HCT116 (cell line): ENCODE data around the gene MXRA7. TPM values are rescaled to one million over a fixed set of nuclear protein-coding genes. Genes with fewer than 3 reads are reported as not detected.

Experiments used
- ATAC-seq: fragments of 200-7000 bp; cut with Tn5 transposase; 2 replicates; pipeline ENCODE4 v1.9.1; 2020; ENCODE audit warnings: mild to moderate bottlenecking, moderate library complexity
- BruUV-seq: library from RNA; stranded (reverse); fragments of 400-500 nt; replicated peaks from 2 replicates; lab custom pipeline; 2021; lab: Mats Ljungman, UMichigan
- CTCF ChIA-PET: fragments of 300-600 bp; sonication (Branson Sonifier 250); formaldehyde crosslinking; loops from one replicate; lab custom pipeline; 2021; ENCODE audit warnings: antibody characterized with exemption; lab: Charles Lee
- POLR2A ChIA-PET: fragments of 300-600, 350-600 bp; sonication (Branson Sonifier 250); formaldehyde crosslinking; loops from one replicate; lab custom pipeline; 2021; ENCODE audit warnings: antibody characterized with exemption; lab: Charles Lee
- RAD21 ChIA-PET, 2 experiments: fragments of 300-600 bp; sonication (Branson Sonifier 250); formaldehyde crosslinking; loops; one replicate each; lab custom pipeline; 2023; ENCODE audit warnings: low total read pairs in 2 of 2; ENCODE audit not compliant: uncharacterized antibody in 2 of 2, unreplicated experiment in 2 of 2, low non-redundant PET in 1 of 2; lab: Charles Lee
- DNase-seq: peaks from one replicate; pipeline ENCODE4 v3.0.0-alpha.2; 2010; ENCODE audit warnings: low read depth, low spot score
- H2AFZ ChIP-seq: fragments of 200-600 bp; shearing (Covaris generic), sonication (generic); 2 replicates; pipeline ENCODE4 v1.6.1; 2017; ENCODE audit warnings: low read depth, mixed run types, mixed read lengths, antibody characterized with exemption, low read length; ENCODE audit not compliant: poor library complexity, severe bottlenecking
- H3K27ac ChIP-seq: 2 replicates; pipeline ENCODE4 v1.5.1; 2012; ENCODE audit warnings: low read depth, low read length
- H3K27me3 ChIP-seq: fragments of 200-600 bp; sonication (generic); 2 replicates; pipeline ENCODE4 v1.6.1; 2016; ENCODE audit warnings: mixed run types, low read length, mixed read lengths; ENCODE audit not compliant: insufficient read depth
- H3K36me3 ChIP-seq, 2 experiments: fragments of 200-500 bp in 1 of 2; fragments of 200-600 bp in 1 of 2; sonication (Bioruptor generic) in 1 of 2; sonication (generic) in 1 of 2; 2 replicates each; pipeline versions ENCODE4 v1.5.1 to v1.6.1; 2014 to 2016; ENCODE audit warnings: low read length in 2 of 2, inconsistent platforms in 1 of 2, mixed read lengths in 1 of 2, mixed run types in 1 of 2; ENCODE audit not compliant: insufficient read depth in 2 of 2, control insufficient read depth in 1 of 2
- H3K4me1 ChIP-seq, 2 experiments: fragments of 200-600 bp in 1 of 2; sonication (generic) in 1 of 2; 2 replicates each; pipeline versions ENCODE4 v1.5.1 to v1.6.1; 2012 to 2017; ENCODE audit warnings: low read length in 2 of 2, inconsistent platforms in 1 of 2, mild to moderate bottlenecking in 1 of 2, mixed read lengths in 1 of 2, mixed run types in 1 of 2, moderate library complexity in 1 of 2; ENCODE audit not compliant: insufficient read depth in 2 of 2, control insufficient read depth in 1 of 2
- H3K4me2 ChIP-seq: fragments of 200-600 bp; sonication (generic); 2 replicates; pipeline ENCODE4 v1.6.1; 2017; ENCODE audit warnings: mixed run types, low read length, mixed read lengths
- H3K4me3 ChIP-seq, 2 experiments: fragments of 200-600 bp in 1 of 2; sonication (generic) in 1 of 2; replicated peaks in 1 of 2; 2 replicates each; pipeline ENCODE4 v1.5.1; 2011 to 2016; ENCODE audit warnings: low read length in 2 of 2, control low read depth in 1 of 2, low read depth in 1 of 2, mild to moderate bottlenecking in 1 of 2, mixed read lengths in 1 of 2, mixed run types in 1 of 2
- H3K79me2 ChIP-seq: fragments of 200-600 bp; sonication (generic); 2 replicates; pipeline ENCODE4 v1.6.1; 2017; ENCODE audit warnings: mild to moderate bottlenecking, mixed run types, low read length, moderate library complexity, mixed read lengths; ENCODE audit not compliant: insufficient read depth
- H3K9ac ChIP-seq: fragments of 200-600 bp; sonication (generic); 2 replicates; pipeline ENCODE4 v1.6.1; 2016; ENCODE audit warnings: low read length, mixed read lengths
- H3K9me2 ChIP-seq: fragments of 200-600 bp; sonication (generic), shearing (Covaris generic); 2 replicates; pipeline ENCODE4 v1.6.1; 2017; ENCODE audit warnings: mixed run types, mild to moderate bottlenecking, moderate library complexity; ENCODE audit not compliant: insufficient read depth
- H3K9me3 ChIP-seq, 2 experiments: fragments of 200-500 bp in 1 of 2; fragments of 200-600 bp in 1 of 2; sonication (Bioruptor generic) in 1 of 2; sonication (generic) in 1 of 2; 2 replicates each; pipeline ENCODE4 v1.6.1; 2014 to 2017; ENCODE audit warnings: low read length in 2 of 2, mixed read lengths in 2 of 2, inconsistent platforms in 1 of 2, low read depth in 1 of 2, mild to moderate bottlenecking in 1 of 2, mixed run types in 1 of 2, moderate library complexity in 1 of 2; ENCODE audit not compliant: control insufficient read depth in 1 of 2, insufficient read depth in 1 of 2
- H4K20me1 ChIP-seq: fragments of 200-600 bp; sonication (generic), shearing (Covaris generic); 2 replicates; pipeline ENCODE4 v1.6.1; 2017; ENCODE audit warnings: mixed run types, mild to moderate bottlenecking, moderate library complexity; ENCODE audit not compliant: insufficient read depth
- CEBPB ChIP-seq: IDR thresholded peaks from 2 replicates; pipeline ENCODE4 v1.6.1; 2012; ENCODE audit warnings: low read depth
- EZH2phosphoT487 ChIP-seq: fragments of 200-600 bp; IDR thresholded peaks from 2 replicates; pipeline ENCODE4 v1.6.1; 2018; ENCODE audit warnings: antibody characterized with exemption, borderline replicate concordance
- JUND ChIP-seq: IDR thresholded peaks from 2 replicates; pipeline ENCODE4 v1.6.1; 2012
- POLR2AphosphoS5 ChIP-seq: IDR thresholded peaks from 2 replicates; pipeline ENCODE4 v1.6.1; 2011; ENCODE audit warnings: mild to moderate bottlenecking, low read depth, low read length, moderate library complexity
- SIN3A ChIP-seq: IDR thresholded peaks from 2 replicates; pipeline ENCODE4 v1.6.1; 2012; ENCODE audit warnings: low read depth
- TCF7L2 ChIP-seq: IDR thresholded peaks from 2 replicates; pipeline ENCODE4 v1.7.0; 2011; ENCODE audit warnings: borderline replicate concordance, inconsistent platforms; ENCODE audit not compliant: insufficient read depth, insufficient read length; ENCODE audit errors: extremely low read depth
- ZBTB33 ChIP-seq: IDR thresholded peaks from 2 replicates; pipeline ENCODE4 v1.6.1; 2011; ENCODE audit warnings: mild to moderate bottlenecking, low read length, moderate library complexity; ENCODE audit not compliant: insufficient replicate concordance; ENCODE audit errors: extremely low read depth
- intact Hi-C: fragments of 100-400 bp; cut with micrococcal nuclease; formaldehyde crosslinking; loops from 2 replicates; pipeline ENCODE4 v1.10.0; 2022
- total RNA-seq: library from RNA; stranded (reverse); gene quantifications from one replicate; pipeline ENCODE4 v1.2.1, GENCODE V29; 2021; ENCODE audit not compliant: unreplicated experiment
- TF ChIP-seq, protein P1 (sequence below): IDR thresholded peaks from 2 replicates; pipeline ENCODE4 v1.6.1; 2012

The MXRA7 gene
- total RNA-seq, 1 experiment from 2014 or later = 57.1 TPM

DNA sequence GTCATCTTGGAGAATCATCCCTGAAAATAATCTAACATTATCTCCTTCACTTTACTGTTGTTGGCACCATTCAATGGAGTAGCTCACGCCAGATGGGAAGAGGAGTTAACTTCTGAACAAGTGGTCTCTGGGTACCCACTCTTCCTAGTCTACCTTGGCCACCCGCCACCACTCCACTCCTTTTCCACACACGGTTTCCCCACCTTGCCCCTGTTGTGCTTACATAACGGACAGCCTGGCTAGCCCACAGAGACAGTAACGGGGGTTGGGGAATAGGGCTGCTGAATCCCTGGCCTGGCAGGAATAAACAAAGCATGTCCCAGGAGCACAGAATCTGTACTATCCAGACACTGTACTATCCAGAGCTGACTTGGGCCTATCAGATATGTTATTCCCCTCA is 3.6 kb upstream of the MXRA7 start:
- Histone ChIP-seq H3K4me3 (no peak overlapping the region), H2AFZ (no peak overlapping the region), H3K4me2 (no peak overlapping the region), H3K79me2 (peaks cover 24% of the 10 kb centered on the region), H3K27me3 (no peaks in the 10 kb centered on the region)
- ChIA-PET CTCF (interaction anchor here (1.1 to 1.8 kb wide), 4 partner anchors 13 to 191 kb away, joined by 3 to 14 read pairs (median 4); partner anchors contain the start of gene PRCD), POLR2A (interaction anchor here (2.0 kb wide), 1 partner anchor 18 kb away, joined by 5 read pairs; no protein-coding TSS in a partner anchor)
- TF ChIP-seq ZBTB33 (no peak), JUND (no peak), TCF7L2 (no peak), SIN3A (no peak), CEBPB (no peak), EZH2phosphoT487 (no peak), POLR2AphosphoS5 (no peak)
- TF ChIP-seq, protein P1, sequence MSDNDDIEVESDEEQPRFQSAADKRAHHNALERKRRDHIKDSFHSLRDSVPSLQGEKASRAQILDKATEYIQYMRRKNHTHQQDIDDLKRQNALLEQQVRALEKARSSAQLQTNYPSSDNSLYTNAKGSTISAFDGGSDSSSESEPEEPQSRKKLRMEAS = no peak
- TF ChIP-seq, all 23 proteins: peak for 0
- H3K27ac ChIP-seq = no peak overlapping the region
- no TSS peak for BruUV-seq
- peaks cover 38 to 48% of the 10 kb centered on the region in 2 experiments for H3K36me3 ChIP-seq
- RAD21 ChIA-PET = interaction anchor here in 1 of 2 experiments (0.6 kb wide), 1 partner anchor 14 kb away, joined by 4 read pairs; no protein-coding TSS in a partner anchor
- no peak for ATAC-seq
- no peaks in the 10 kb centered on the region for H3K9me3 ChIP-seq
- H3K9ac ChIP-seq = no peak overlapping the region
- peaks cover 14 to 21% of the 10 kb centered on the region in 2 experiments for H3K4me1 ChIP-seq
- no peak for DNase-seq
- H4K20me1 ChIP-seq = peaks cover 4% of the 10 kb centered on the region; the same call in 1 of the 2 replicates
- intact Hi-C loops = loop anchor here (1.0 kb wide), 1 partner anchor 191 kb away; no protein-coding TSS in a partner anchor
- H3K9me2 ChIP-seq = no peaks in the 10 kb centered on the region
